HepG2 (cell line): ENCODE data around the gene STMN1. TPM values are rescaled to one million over a fixed set of nuclear protein-coding genes. Genes with fewer than 3 reads are reported as not detected.

ENCODE experiments used
- ATAC-seq: fragments of 200-7000 bp; cut with Tn5 transposase; 3 replicates; pipeline ENCODE4 v1.9.1; 2020; ENCODE audit warnings: mild to moderate bottlenecking, moderate library complexity
- BruUV-seq: library from RNA; stranded (reverse); fragments of 400-500 nt; replicated peaks from 2 replicates; lab custom pipeline; 2021; lab: Mats Ljungman, UMichigan
- CTCF ChIA-PET: fragments of 300-600 bp; formaldehyde crosslinking; extraction: SDS; loops from one replicate; lab custom pipeline; 2021; ENCODE audit warnings: low total read pairs, inconsistent platforms, low intra/inter-chr PET ratio; lab: Yijun Ruan, JAX
- POLR2A ChIA-PET: fragments of 350-600 bp; sonication (Branson Sonifier 250); formaldehyde crosslinking; loops from one replicate; lab custom pipeline; 2020; ENCODE audit warnings: antibody characterized with exemption, inconsistent platforms; lab: Yijun Ruan, JAX
- DNase-seq: peaks from one replicate; pipeline ENCODE4 v3.0.0-alpha.2; 2015; ENCODE audit warnings: low spot score
- FAIRE-seq: peaks from 3 replicates; lab custom pipeline; 2011; peaks lifted over from hg19 to GRCh38; lab: Jason Lieb, UNC
- H2AFZ ChIP-seq: one replicate; pipeline ENCODE4 v1.6.1; 2011; ENCODE audit warnings: low read length, inconsistent platforms
- H3K27ac ChIP-seq: fragments of 300-600 bp; 3 replicates; pipeline ENCODE4 v1.8.0; 2011; ENCODE audit warnings: mixed run types, mild to moderate bottlenecking, mixed read lengths, low read length, inconsistent platforms; ENCODE audit not compliant: insufficient read depth; ENCODE audit errors: extremely low read length
- H3K27me3 ChIP-seq, 2 experiments: fragments of 200-600 bp in 1 of 2; 2 replicates in 1 of 2; 3 replicates in 1 of 2; pipeline versions ENCODE4 v1.6.0 to v1.8.0; 2011; ENCODE audit warnings: low read length in 2 of 2, mild to moderate bottlenecking in 2 of 2, moderate library complexity in 2 of 2, inconsistent platforms in 1 of 2; ENCODE audit not compliant: insufficient read depth in 2 of 2, control insufficient read depth in 1 of 2
- H3K36me3 ChIP-seq, 2 experiments: fragments of 200-600 bp in 1 of 2; replicated peaks in 1 of 2; 2 replicates in 1 of 2; 3 replicates in 1 of 2; pipeline versions ENCODE4 v1.5.1 to v1.8.0; 2011; ENCODE audit warnings: low read length in 2 of 2, inconsistent platforms in 1 of 2; ENCODE audit not compliant: insufficient read depth in 2 of 2, control insufficient read depth in 1 of 2
- H3K4me1 ChIP-seq: 2 replicates; pipeline ENCODE4 v1.5.1; 2012; ENCODE audit warnings: low read length, inconsistent platforms; ENCODE audit not compliant: insufficient read depth
- H3K4me2 ChIP-seq: 2 replicates; pipeline ENCODE4 v1.6.0; 2011; ENCODE audit warnings: low read depth, low read length, inconsistent platforms
- H3K4me3 ChIP-seq, 3 experiments: fragments of 200-600 bp in 1 of 3; sonication (generic), shearing (Covaris generic) in 1 of 3; replicated peaks in 1 of 3; 2 replicates each; pipeline ENCODE4 v1.5.1; 2011 to 2016; ENCODE audit warnings: low read length in 3 of 3, inconsistent platforms in 2 of 3, low read depth in 2 of 3, mild to moderate bottlenecking in 2 of 3, control low read depth in 1 of 3, mixed read lengths in 1 of 3; ENCODE audit not compliant: insufficient read depth in 1 of 3
- H3K79me2 ChIP-seq: one replicate; pipeline ENCODE4 v1.6.1; 2011; ENCODE audit warnings: low read length, inconsistent platforms; ENCODE audit not compliant: insufficient read depth
- H3K9ac ChIP-seq: 2 replicates; pipeline ENCODE4 v1.6.0; 2011; ENCODE audit warnings: mild to moderate bottlenecking, low read depth, low read length, inconsistent platforms; ENCODE audit not compliant: insufficient read depth
- H3K9me3 ChIP-seq: 2 replicates; pipeline ENCODE4 v1.5.1; 2012; ENCODE audit warnings: mild to moderate bottlenecking, low read length
- H4K20me1 ChIP-seq: 2 replicates; pipeline ENCODE4 v1.6.0; 2011; ENCODE audit warnings: inconsistent platforms, mild to moderate bottlenecking, low read length, moderate library complexity; ENCODE audit not compliant: insufficient read depth
- HIC2 ChIP-seq: sonication (generic); formaldehyde crosslinking; IDR thresholded peaks from 2 replicates; pipeline ENCODE4 v1.9.0; 2022; ENCODE audit warnings: low read depth, missing genetic modification reagents
- HMGXB4 ChIP-seq, 2 experiments: sonication (generic) in 1 of 2; formaldehyde crosslinking in 1 of 2; IDR thresholded peaks; 2 replicates each; pipeline versions ENCODE4 v1.4.0 to v1.6.1; 2018 to 2020; ENCODE audit warnings: missing genetic modification reagents in 2 of 2, borderline replicate concordance in 1 of 2, low read depth in 1 of 2, mild to moderate bottlenecking in 1 of 2, missing biosample characterization in 1 of 2
- MAFF ChIP-seq: IDR thresholded peaks from 2 replicates; pipeline ENCODE4 v1.6.1; 2011; ENCODE audit warnings: low read depth, low read length, improper control_type of control experiment
- MATR3 ChIP-seq: sonication (generic); formaldehyde crosslinking; IDR thresholded peaks from 2 replicates; pipeline ENCODE4 v1.4.0; 2020; ENCODE audit warnings: missing genetic modification reagents
- MXD4 ChIP-seq: IDR thresholded peaks from 2 replicates; pipeline ENCODE4 v1.6.1; 2016; ENCODE audit warnings: mild to moderate bottlenecking, missing biosample characterization, missing genetic modification reagents
- NCOA5 ChIP-seq: sonication (generic); formaldehyde crosslinking; IDR thresholded peaks from 2 replicates; pipeline ENCODE4 v1.4.0; 2020; ENCODE audit warnings: missing genetic modification reagents
- POLR2AphosphoS2 ChIP-seq: IDR thresholded peaks from 2 replicates; pipeline ENCODE4 v1.6.1; 2011; ENCODE audit warnings: low read depth, low read length, improper control_type of control experiment
- PRDM10 ChIP-seq: sonication (generic); formaldehyde crosslinking; IDR thresholded peaks from 2 replicates; pipeline ENCODE4 v1.4.0; 2020; ENCODE audit warnings: low read depth, missing genetic modification reagents
- SAFB2 ChIP-seq: sonication (generic); formaldehyde crosslinking; IDR thresholded peaks from 2 replicates; pipeline ENCODE4 v1.5.1; 2020; ENCODE audit warnings: missing genetic modification reagents, low read depth, mild to moderate bottlenecking, borderline replicate concordance
- SIN3B ChIP-seq: fragments of 150-350 bp; IDR thresholded peaks from 2 replicates; pipeline ENCODE4 v1.6.1; 2014; ENCODE audit warnings: low read length
- TP53 ChIP-seq: sonication (generic); formaldehyde crosslinking; conservative IDR thresholded peaks from 2 replicates; pipeline ENCODE4 v1.4.0; 2020; ENCODE audit warnings: missing genetic modification reagents
- TRIM24 ChIP-seq: sonication (generic); formaldehyde crosslinking; IDR thresholded peaks from 2 replicates; pipeline ENCODE4 v1.8.0; 2022; ENCODE audit warnings: mild to moderate bottlenecking, missing genetic modification reagents
- ZBTB21 ChIP-seq: sonication (generic); formaldehyde crosslinking; IDR thresholded peaks from 2 replicates; pipeline ENCODE4 v1.4.0; 2020; ENCODE audit warnings: missing genetic modification reagents
- ZBTB33 ChIP-seq: sonication (generic); formaldehyde crosslinking; IDR thresholded peaks from 2 replicates; pipeline ENCODE4 v1.4.0; 2020; ENCODE audit warnings: missing genetic modification reagents
- ZNF543 ChIP-seq: sonication (generic); formaldehyde crosslinking; IDR thresholded peaks from 2 replicates; pipeline ENCODE4 v1.4.0; 2020; ENCODE audit warnings: mild to moderate bottlenecking, missing genetic modification reagents
- WGBS: methylation state at CpG from one replicate; pipeline ENCODE4 v1.1.6; 2017; ENCODE audit warnings: low lambda C conversion rate; 5-methylcytosine and 5-hydroxymethylcytosine counted together
- in situ Hi-C: cut with HindIII; loops from 2 replicates; pipeline ENCODE4 v1.10.0; 2017; ENCODE audit warnings: low pct_unique_long_range_greater_than_20kb; ENCODE audit not compliant: extremely low pct_ligation_motif_present
- intact Hi-C: fragments of 100-400 bp; cut with micrococcal nuclease; formaldehyde crosslinking; loops from one replicate; pipeline ENCODE4 v1.10.0; 2022; ENCODE audit not compliant: unreplicated experiment
- polyA plus RNA-seq, 8 experiments: library from polyadenylated mRNA; depleted of rRNA in 3 of 8; stranded (reverse) in 7 of 8; unstranded in 1 of 8; fragments of >200 nt; fragmentation: Illumina TruSeq in 4 of 8; extraction: Trizol in 4 of 8; gene quantifications; 2 replicates each; pipeline versions ENCODE4 v1.2.1 to v1.2.3, GENCODE V29; 2011 to 2016; ENCODE audit warnings: low read depth in 4 of 8, missing spikeins in 1 of 8, mixed read lengths in 1 of 8; ENCODE audit not compliant: insufficient read depth in 1 of 8
- total RNA-seq, 5 experiments: library from RNA; depleted of rRNA; stranded (reverse); fragments of >200 nt; fragmentation: Illumina TruSeq; extraction: Trizol; gene quantifications; 2 replicates each; pipeline ENCODE4 v1.2.3, GENCODE V29; 2016; ENCODE audit warnings: low read depth in 1 of 5

STMN1 gene
- total and polyA plus RNA-seq, 2 of the 13 experiments (the other 11 are each of a cell fraction or from before 2014, with no cell fraction given) = 45.9 to 409 TPM

GRCh38 chr1:25926731-25927496 is 20.7 kb upstream of the STMN1 start:
- Histone ChIP-seq H3K4me2 (no peak overlapping the region), H3K4me3 (no peak overlapping the region), H3K27me3 (peaks cover 10 to 20% of the 10 kb centered on the region in 2 experiments), H3K79me2 (no peaks in the 10 kb centered on the region), H3K9me3 (no peaks in the 10 kb centered on the region), H3K4me1 (peaks cover 20% of the 10 kb centered on the region), H3K9ac (no peak overlapping the region), H3K27ac (no peak overlapping the region), H3K36me3 (no peaks in the 10 kb centered on the region), H2AFZ (no peak overlapping the region), H4K20me1 (no peaks in the 10 kb centered on the region)
- in situ Hi-C loops = no loop called here
- POLR2A ChIA-PET = no interaction called here
- intact Hi-C loops = no loop called here
- no peak for ATAC-seq
- WGBS = 43% methylated on average over 9 of the region's 13 CpGs
- BruUV-seq = no TSS peak
- FAIRE-seq = no peak
- no peak for DNase-seq
- CTCF ChIA-PET = no interaction called here
- TF ChIP-seq POLR2AphosphoS2 (no peak), MXD4 (no peak), SIN3B (no peak), NCOA5 (CRISPR knock-in tag) (no peak), HMGXB4 (CRISPR knock-in tag; IDR thresholded peaks at IDR 0.05; ENCODE audit: borderline replicate concordance in 1 of 2, low read depth in 1 of 2) (no peak), SAFB2 (CRISPR knock-in tag) (no peak), ZBTB33 (CRISPR knock-in tag) (no peak), HIC2 (CRISPR knock-in tag) (no peak), TRIM24 (CRISPR knock-in tag) (no peak), PRDM10 (CRISPR knock-in tag) (no peak), ZNF543 (no peak), TP53 (CRISPR knock-in tag) (no peak), ZBTB21 (CRISPR knock-in tag) (no peak), MAFF (no peak), MATR3 (CRISPR knock-in tag) (no peak)
